Hepatocyte (in vitro differentiated cells): ENCODE data around the gene SMARCD2. TPM values are rescaled to one million over a fixed set of nuclear protein-coding genes. Genes with fewer than 3 reads are reported as not detected.

Experiments used
- DNase-seq: peaks from one replicate; pipeline ENCODE4 v3.0.0-alpha.2; 2016; ENCODE audit warnings: low spot score
- H2AFZ ChIP-seq: fragments of 200-600 bp; sonication (generic); 2 replicates; pipeline ENCODE4 v1.6.0; 2016; ENCODE audit warnings: antibody characterized with exemption, mild to moderate bottlenecking
- H3K27ac ChIP-seq: fragments of 200-600 bp; sonication (generic); 2 replicates; pipeline ENCODE4 v1.5.1; 2016; ENCODE audit warnings: mild to moderate bottlenecking
- H3K27me3 ChIP-seq: fragments of 200-600 bp; sonication (generic); 2 replicates; pipeline ENCODE4 v1.6.1; 2016
- H3K36me3 ChIP-seq: fragments of 200-600 bp; sonication (generic); replicated peaks from 2 replicates; pipeline ENCODE4 v1.5.1; 2016; ENCODE audit warnings: low read depth; ENCODE audit not compliant: insufficient read depth
- H3K4me1 ChIP-seq: fragments of 200-600 bp; sonication (generic); 2 replicates; pipeline ENCODE4 v1.5.1; 2016; ENCODE audit warnings: mild to moderate bottlenecking, moderate library complexity; ENCODE audit not compliant: insufficient read depth
- H3K4me2 ChIP-seq: fragments of 200-600 bp; sonication (generic); 2 replicates; pipeline ENCODE4 v1.6.0; 2016
- H3K4me3 ChIP-seq: fragments of 200-600 bp; sonication (generic); 2 replicates; pipeline ENCODE4 v1.5.1; 2016; ENCODE audit warnings: mild to moderate bottlenecking
- H3K79me2 ChIP-seq: fragments of 200-600 bp; sonication (generic); 2 replicates; pipeline ENCODE4 v1.6.0; 2017; ENCODE audit warnings: mild to moderate bottlenecking
- H3K9me2 ChIP-seq: fragments of 200-600 bp; sonication (generic); replicated peaks from 2 replicates; pipeline ENCODE4 v1.6.0; 2017; ENCODE audit warnings: mild to moderate bottlenecking; ENCODE audit not compliant: insufficient read depth
- H3K9me3 ChIP-seq: fragments of 200-600 bp; sonication (generic); 2 replicates; pipeline ENCODE4 v1.5.1; 2016; ENCODE audit warnings: low read depth, mild to moderate bottlenecking
- H4K20me1 ChIP-seq: fragments of 200-600 bp; sonication (generic); 2 replicates; pipeline ENCODE4 v1.6.0; 2016; ENCODE audit warnings: mild to moderate bottlenecking; ENCODE audit not compliant: insufficient read depth, poor library complexity, severe bottlenecking
- CTCF ChIP-seq: fragments of 200-600 bp; sonication (generic); IDR thresholded peaks from 2 replicates; pipeline ENCODE4 v1.5.1; 2016; ENCODE audit warnings: antibody characterized with exemption, mild to moderate bottlenecking; ENCODE audit not compliant: poor library complexity
- EZH2 ChIP-seq: fragments of 200-600 bp; sonication (generic); IDR thresholded peaks from 2 replicates; pipeline ENCODE4 v1.6.1; 2016; ENCODE audit warnings: antibody characterized with exemption, mild to moderate bottlenecking, borderline replicate concordance
- EZH2phosphoT487 ChIP-seq: fragments of 200-600 bp; sonication (generic); IDR thresholded peaks from one replicate; pipeline ENCODE4 v1.6.1; 2018; ENCODE audit warnings: antibody characterized with exemption, mild to moderate bottlenecking, low read depth, moderate library complexity; ENCODE audit not compliant: unreplicated experiment, severe bottlenecking
- WGBS: methylation state at CpG from one replicate; pipeline ENCODE4 v1.1.6; 2016; ENCODE audit warnings: low lambda C conversion rate; ENCODE audit errors: missing lambda C conversion rate; 5-methylcytosine and 5-hydroxymethylcytosine counted together
- polyA plus RNA-seq: library from polyadenylated mRNA; unstranded; fragments of >200 nt; fragmentation: Nextera tagmentation; extraction: Ambion mirVana; gene quantifications from 2 replicates; pipeline ENCODE4 v1.2.1, GENCODE V29; 2016
- total RNA-seq: library from RNA; depleted of rRNA; stranded (reverse); fragments of >200 nt; gene quantifications from 2 replicates; pipeline ENCODE4 v1.2.3, GENCODE V29; 2014

SMARCD2 gene
- total and polyA plus RNA-seq, 2 experiments from 2014 or later = 52.9 to 65.7 TPM

- Histone ChIP-seq H3K4me2 (no peak overlapping the region), H3K9me3 (no peaks in the 10 kb centered on the region), H3K27me3 (no peaks in the 10 kb centered on the region), H3K36me3 (peaks cover under 1% of the 10 kb centered on the region), H3K27ac (no peak overlapping the region), H3K4me3 (no peak overlapping the region), H3K79me2 (peaks cover 43% of the 10 kb centered on the region), H3K9me2 (no peaks in the 10 kb centered on the region), H3K4me1 (peaks cover 20% of the 10 kb centered on the region), H2AFZ (no peak overlapping the region), H4K20me1 (no peaks in the 10 kb centered on the region)
- no peak for DNase-seq
- TF ChIP-seq EZH2 = no peak
- TF ChIP-seq CTCF = no peak
- TF ChIP-seq EZH2phosphoT487 = no peak
- WGBS = 98% methylated on average over 9 of the region's 9 CpGs
Measured at GRCh38 chr17:63824362-63824761, 18.1 kb downstream of the SMARCD2 start.

- TF ChIP-seq CTCF = no peak
- no peak for TF ChIP-seq EZH2
- no peak for TF ChIP-seq EZH2phosphoT487
- no peak overlapping the region for H3K27ac ChIP-seq
- no peaks in the 10 kb centered on the region for H3K9me2 ChIP-seq
- H3K9me3 ChIP-seq = no peaks in the 10 kb centered on the region
- no peaks in the 10 kb centered on the region for H3K36me3 ChIP-seq
- H3K4me1 ChIP-seq = peaks cover 15% of the 10 kb centered on the region
- H3K27me3 ChIP-seq = no peaks in the 10 kb centered on the region
- no peak overlapping the region for H2AFZ ChIP-seq
- H3K4me2 ChIP-seq = no peak overlapping the region
- H3K4me3 ChIP-seq = no peak overlapping the region
- WGBS = 97% methylated on average over 13 of the region's 13 CpGs
- DNase-seq = no peak
- no peaks in the 10 kb centered on the region for H4K20me1 ChIP-seq
- peaks cover 37% of the 10 kb centered on the region for H3K79me2 ChIP-seq
Measured at GRCh38 chr17:63823659-63824331, 18.7 kb downstream of the SMARCD2 start.

- Histone ChIP-seq H3K4me3 (no peak overlapping the region), H3K9me2 (no peaks in the 10 kb centered on the region), H3K27me3 (no peaks in the 10 kb centered on the region), H3K27ac (no peak overlapping the region), H3K4me1 (peaks cover 9% of the 10 kb centered on the region), H3K36me3 (no peaks in the 10 kb centered on the region), H3K79me2 (peaks cover 25% of the 10 kb centered on the region), H3K9me3 (no peaks in the 10 kb centered on the region), H2AFZ (no peak overlapping the region), H4K20me1 (no peaks in the 10 kb centered on the region), H3K4me2 (no peak overlapping the region)
- TF ChIP-seq CTCF (no peak), EZH2phosphoT487 (no peak), EZH2 (no peak)
- DNase-seq = no peak
Measured at GRCh38 chr17:63822537-63822936, 19.9 kb downstream of the SMARCD2 start.

- H2AFZ ChIP-seq = no peak overlapping the region
- H3K36me3 ChIP-seq = no peaks in the 10 kb centered on the region
- H3K4me3 ChIP-seq = no peak overlapping the region
- H3K79me2 ChIP-seq = peaks cover 25% of the 10 kb centered on the region
- TF ChIP-seq EZH2 (no peak), EZH2phosphoT487 (no peak), CTCF (no peak)
- no peaks in the 10 kb centered on the region for H3K9me2 ChIP-seq
- H3K4me2 ChIP-seq = no peak overlapping the region
- DNase-seq = no peak
- 92% methylated on average over 6 of the region's 6 CpGs for WGBS
- H3K27me3 ChIP-seq = no peaks in the 10 kb centered on the region
- H3K27ac ChIP-seq = no peak overlapping the region
- H3K4me1 ChIP-seq = peaks cover 9% of the 10 kb centered on the region
- no peaks in the 10 kb centered on the region for H4K20me1 ChIP-seq
- no peaks in the 10 kb centered on the region for H3K9me3 ChIP-seq
Measured at GRCh38 chr17:63821804-63822203, 20.7 kb downstream of the SMARCD2 start.
